Activated naive CD8-positive, alpha-beta T cell (primary cell): ENCODE results near the gene PGM2L1.
A peak's percentile ranks its signal among the peaks of the same experiment; 100 is the strongest.

Source experiments
- H3K27ac Mint-ChIP-seq: one replicate; pipeline ENCODE4 v1.8.0; 2021; ENCODE audit warnings: mixed read lengths
- H3K27me3 Mint-ChIP-seq: one replicate; pipeline ENCODE4 v1.8.0; 2021; ENCODE audit warnings: mixed read lengths
- H3K36me3 Mint-ChIP-seq: one replicate; pipeline ENCODE4 v1.8.0; 2021; ENCODE audit warnings: mixed read lengths
- H3K4me1 Mint-ChIP-seq: one replicate; pipeline ENCODE4 v1.8.0; 2021; ENCODE audit warnings: low read depth, mixed read lengths
- H3K4me3 Mint-ChIP-seq: one replicate; pipeline ENCODE4 v1.8.0; 2021; ENCODE audit warnings: mild to moderate bottlenecking, mixed read lengths
- H3K9me3 Mint-ChIP-seq: one replicate; pipeline ENCODE4 v1.8.0; 2021; ENCODE audit warnings: low read depth, mixed read lengths

PGM2L1 gene

GRCh38 chr11:74398244-74399159 lies at the start of gene PGM2L1:
PGM2L1 (minus strand) TSS chr11:74398433; CDS start chr11:74398161, 272 bp downstream.
- Mint-ChIP-seq H3K4me3 (peak within 1 kb of the TSS; percentile 99), H3K36me3 (no peaks in the 10 kb centered on the region), H3K4me1 (peaks cover 24% of the 10 kb centered on the region), H3K27ac (peak within 1 kb of the TSS; percentile 99), H3K9me3 (no peaks in the 10 kb centered on the region), H3K27me3 (no peaks in the 10 kb centered on the region)

DNA sequence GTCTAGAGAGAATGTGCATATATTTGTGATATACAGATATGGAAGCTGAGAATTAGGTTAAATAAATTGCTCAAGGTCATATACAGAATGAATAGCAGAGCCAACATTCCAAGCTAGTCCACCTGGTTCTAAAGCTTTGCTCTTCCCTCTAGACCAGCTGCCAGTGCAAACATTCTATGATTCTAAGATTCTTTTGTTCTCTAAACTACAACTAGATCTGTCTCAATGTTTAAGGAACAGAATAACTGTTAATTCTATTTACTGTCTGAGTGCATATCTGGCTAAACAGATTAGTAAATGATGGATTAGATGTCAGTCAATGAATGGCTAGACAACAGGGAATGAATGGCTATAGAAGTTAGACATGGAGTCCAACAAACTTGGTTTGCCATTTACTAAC lies 49.5 kb upstream of the PGM2L1 start:
- Mint-ChIP-seq H3K27ac (no peak overlapping the region), H3K36me3 (no peaks in the 10 kb centered on the region), H3K4me3 (no peak overlapping the region), H3K27me3 (peaks cover 6% of the 10 kb centered on the region), H3K4me1 (peaks cover 6% of the 10 kb centered on the region), H3K9me3 (no peaks in the 10 kb centered on the region)

DNA sequence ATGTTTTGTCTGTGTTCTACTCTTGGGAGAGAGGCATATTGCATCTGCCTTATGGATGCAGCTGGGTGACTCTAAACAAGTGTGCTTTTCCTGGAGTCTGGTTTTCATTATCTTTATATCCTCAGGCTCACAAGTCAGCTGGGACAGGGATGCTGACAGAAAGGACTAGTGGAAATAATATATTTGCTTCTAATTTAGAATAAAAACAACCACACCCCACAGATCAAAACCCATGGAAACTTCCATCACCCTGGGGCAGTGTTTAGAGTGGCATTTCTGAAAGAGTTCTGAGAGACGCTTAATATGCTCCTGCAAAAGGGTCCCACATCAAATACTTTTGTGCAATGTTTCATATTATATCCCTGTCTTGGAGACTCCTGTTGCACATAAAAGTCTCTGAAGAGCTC lies 48.3 kb upstream of the PGM2L1 start:
- no peaks in the 10 kb centered on the region for H3K36me3 Mint-ChIP-seq
- H3K4me3 Mint-ChIP-seq: no peak overlapping the region
- H3K4me1 Mint-ChIP-seq: peaks cover 6% of the 10 kb centered on the region
- no peak overlapping the region for H3K27ac Mint-ChIP-seq
- peaks cover 4% of the 10 kb centered on the region for H3K27me3 Mint-ChIP-seq
- no peaks in the 10 kb centered on the region for H3K9me3 Mint-ChIP-seq

- H3K4me3 Mint-ChIP-seq: no peak overlapping the region
- H3K36me3 Mint-ChIP-seq: no peaks in the 10 kb centered on the region
- H3K4me1 Mint-ChIP-seq: peaks cover 2% of the 10 kb centered on the region
- peaks cover 4% of the 10 kb centered on the region for H3K27me3 Mint-ChIP-seq
- no peaks in the 10 kb centered on the region for H3K9me3 Mint-ChIP-seq
- no peak overlapping the region for H3K27ac Mint-ChIP-seq
Observed at GRCh38 chr11:74444173-74444826, 46.1 kb upstream of the PGM2L1 start.

DNA sequence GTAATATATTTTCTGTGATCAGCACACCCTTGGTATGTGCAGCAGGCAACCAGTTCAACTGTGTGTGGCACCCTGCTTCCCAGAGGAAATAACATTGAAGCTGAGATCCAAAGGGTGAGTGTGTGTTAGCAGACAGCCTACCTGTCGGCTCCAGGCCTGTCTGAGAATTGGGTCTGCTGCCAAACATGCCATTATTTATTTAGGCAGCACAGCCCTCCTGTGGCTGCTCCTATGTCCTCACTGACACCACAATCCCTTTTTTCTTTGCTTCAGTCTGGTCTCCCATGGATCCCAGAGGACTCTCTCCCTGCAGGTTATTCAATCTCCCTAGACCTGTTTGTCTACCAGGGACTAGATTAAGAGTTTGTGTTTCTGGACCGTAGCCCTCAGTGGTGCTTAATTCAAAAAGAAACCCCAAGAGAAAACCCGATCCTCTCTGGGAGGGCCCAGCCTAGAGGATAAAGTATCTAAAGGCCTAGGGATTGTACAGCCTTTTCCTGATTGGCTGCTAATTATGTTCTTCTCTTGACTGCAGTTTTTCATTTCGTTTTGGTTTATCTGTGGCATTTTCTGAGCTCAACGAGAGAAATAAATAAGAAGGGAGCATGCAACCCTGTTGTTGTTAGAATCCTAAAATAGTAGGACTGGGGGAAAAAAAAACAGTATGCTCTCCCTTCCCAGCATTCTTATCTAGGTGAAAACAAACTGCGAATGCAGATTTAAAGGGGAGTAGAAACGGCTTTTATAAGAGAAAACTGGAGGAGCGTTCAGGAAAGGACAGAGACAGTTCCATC lies 45.0 kb upstream of the PGM2L1 start:
- Mint-ChIP-seq H3K4me3 (no peak overlapping the region), H3K27ac (no peak overlapping the region), H3K9me3 (no peaks in the 10 kb centered on the region), H3K36me3 (no peaks in the 10 kb centered on the region), H3K27me3 (peaks cover 4% of the 10 kb centered on the region), H3K4me1 (no peaks in the 10 kb centered on the region)

- peaks cover 4% of the 10 kb centered on the region for H3K27me3 Mint-ChIP-seq
- H3K27ac Mint-ChIP-seq: no peak overlapping the region
- no peaks in the 10 kb centered on the region for H3K36me3 Mint-ChIP-seq
- H3K4me1 Mint-ChIP-seq: no peaks in the 10 kb centered on the region
- H3K4me3 Mint-ChIP-seq: no peak overlapping the region
- H3K9me3 Mint-ChIP-seq: no peaks in the 10 kb centered on the region
Observed at GRCh38 chr11:74442636-74443035, 44.4 kb upstream of the PGM2L1 start.

GRCh38 chr11:74438681-74439080 lies 40.4 kb upstream of the PGM2L1 start:
- no peaks in the 10 kb centered on the region for H3K36me3 Mint-ChIP-seq
- H3K27me3 Mint-ChIP-seq: peaks cover 4% of the 10 kb centered on the region
- H3K4me3 Mint-ChIP-seq: no peak overlapping the region
- no peaks in the 10 kb centered on the region for H3K9me3 Mint-ChIP-seq
- H3K4me1 Mint-ChIP-seq: no peaks in the 10 kb centered on the region
- H3K27ac Mint-ChIP-seq: no peak overlapping the region

DNA sequence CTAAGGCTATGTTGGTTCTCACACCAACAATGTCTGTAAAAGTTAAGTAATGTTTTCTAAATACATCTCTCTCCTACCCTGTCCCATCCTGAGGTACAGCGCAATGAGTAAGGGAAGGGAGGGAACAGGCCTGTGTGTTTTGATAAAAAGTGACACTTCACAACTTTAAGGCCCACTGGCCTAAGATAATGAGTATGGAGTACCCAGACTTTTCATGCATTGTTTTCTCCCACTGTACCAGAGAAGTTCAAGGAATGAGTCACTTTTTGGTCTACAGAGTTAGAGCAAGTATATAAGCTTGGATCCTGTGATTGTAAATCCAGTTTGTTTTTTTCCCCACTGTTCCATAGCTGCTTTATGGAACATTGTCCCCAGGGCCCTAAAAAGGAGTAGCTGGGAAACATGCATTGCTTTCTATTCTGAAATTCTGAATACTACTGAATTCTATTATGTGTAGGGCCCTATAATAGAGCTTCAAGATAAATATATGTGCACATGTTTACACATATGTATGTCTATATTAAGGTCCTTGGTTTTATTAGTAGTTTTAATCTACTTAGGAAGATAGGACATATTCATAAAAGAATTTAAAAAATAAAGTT lies 39.3 kb upstream of the PGM2L1 start:
- Mint-ChIP-seq H3K4me3 (no peak overlapping the region), H3K36me3 (no peaks in the 10 kb centered on the region), H3K27me3 (peaks cover 3% of the 10 kb centered on the region), H3K9me3 (no peaks in the 10 kb centered on the region), H3K4me1 (no peaks in the 10 kb centered on the region), H3K27ac (no peak overlapping the region)

GRCh38 chr11:74434528-74434927 lies 36.3 kb upstream of the PGM2L1 start:
- H3K4me3 Mint-ChIP-seq: no peak overlapping the region
- peaks cover 3% of the 10 kb centered on the region for H3K27me3 Mint-ChIP-seq
- H3K4me1 Mint-ChIP-seq: no peaks in the 10 kb centered on the region
- no peaks in the 10 kb centered on the region for H3K9me3 Mint-ChIP-seq
- no peaks in the 10 kb centered on the region for H3K36me3 Mint-ChIP-seq
- no peak overlapping the region for H3K27ac Mint-ChIP-seq

- H3K4me3 Mint-ChIP-seq: no peak overlapping the region
- H3K27me3 Mint-ChIP-seq: peaks cover 1% of the 10 kb centered on the region
- H3K27ac Mint-ChIP-seq: no peak overlapping the region
- no peaks in the 10 kb centered on the region for H3K4me1 Mint-ChIP-seq
- H3K36me3 Mint-ChIP-seq: no peaks in the 10 kb centered on the region
- no peaks in the 10 kb centered on the region for H3K9me3 Mint-ChIP-seq
Observed at GRCh38 chr11:74429205-74429604, 31.0 kb upstream of the PGM2L1 start.

GRCh38 chr11:74427384-74427886 lies 29.2 kb upstream of the PGM2L1 start:
- Mint-ChIP-seq H3K9me3 (no peaks in the 10 kb centered on the region), H3K4me3 (no peak overlapping the region), H3K36me3 (no peaks in the 10 kb centered on the region), H3K4me1 (no peaks in the 10 kb centered on the region), H3K27ac (no peak overlapping the region), H3K27me3 (no peaks in the 10 kb centered on the region)

DNA sequence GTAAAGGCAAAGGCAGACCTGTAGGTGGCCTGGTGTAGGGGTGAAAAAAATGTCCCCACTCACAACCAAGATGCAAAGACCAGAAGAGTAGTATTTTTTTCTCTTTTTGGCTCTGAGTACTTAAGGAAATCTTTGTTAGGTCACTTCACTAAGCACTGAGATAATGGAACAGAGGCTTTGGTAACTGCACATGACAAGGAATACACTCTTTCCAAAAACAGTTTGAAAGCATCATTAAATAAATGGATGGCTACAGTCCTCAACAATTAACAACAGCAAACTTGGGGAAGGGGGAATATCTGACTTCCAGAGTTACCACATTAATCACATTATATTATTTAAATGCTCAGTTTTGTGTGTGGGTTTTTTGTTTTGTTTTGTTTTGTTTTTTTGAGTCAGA lies 26.9 kb upstream of the PGM2L1 start:
- no peaks in the 10 kb centered on the region for H3K9me3 Mint-ChIP-seq
- no peaks in the 10 kb centered on the region for H3K36me3 Mint-ChIP-seq
- H3K27ac Mint-ChIP-seq: no peak overlapping the region
- H3K27me3 Mint-ChIP-seq: no peaks in the 10 kb centered on the region
- H3K4me3 Mint-ChIP-seq: no peak overlapping the region
- no peaks in the 10 kb centered on the region for H3K4me1 Mint-ChIP-seq

DNA sequence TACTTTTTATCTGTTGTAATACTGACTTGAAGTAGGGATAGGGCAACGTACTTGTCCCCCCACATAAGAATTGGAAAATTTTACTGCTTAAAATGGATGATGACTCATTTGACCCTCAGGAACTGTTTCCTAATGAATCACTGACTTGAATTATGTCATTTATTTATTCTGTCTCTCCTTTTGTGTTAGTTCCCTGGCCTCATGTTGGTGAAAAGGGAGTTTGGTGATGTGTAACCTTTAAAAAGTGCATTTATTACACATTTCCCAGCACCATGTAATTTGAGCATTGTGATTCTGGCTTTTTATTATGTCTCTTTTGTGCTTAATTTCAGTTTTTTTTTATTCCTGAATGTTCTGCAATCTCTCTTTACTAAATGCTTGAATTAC lies 20.3 kb upstream of the PGM2L1 start:
- Mint-ChIP-seq H3K27ac (peak overlapping the region; percentile 90), H3K4me3 (peak overlapping the region; percentile 44), H3K36me3 (no peaks in the 10 kb centered on the region), H3K27me3 (no peaks in the 10 kb centered on the region), H3K9me3 (no peaks in the 10 kb centered on the region), H3K4me1 (peaks cover 27% of the 10 kb centered on the region)

- peaks cover 27% of the 10 kb centered on the region for H3K4me1 Mint-ChIP-seq
- no peaks in the 10 kb centered on the region for H3K36me3 Mint-ChIP-seq
- H3K27ac Mint-ChIP-seq: peak overlapping the region; percentile 85
Observed at GRCh38 chr11:74417860-74418508, 19.8 kb upstream of the PGM2L1 start.

More at GRCh38 chr11:74417860-74418508, 19.8 kb upstream of the PGM2L1 start:
- Mint-ChIP-seq H3K9me3 (no peaks in the 10 kb centered on the region), H3K27me3 (no peaks in the 10 kb centered on the region), H3K4me3 (peak overlapping the region; percentile 43)
